GM13976 (cell line): ENCODE data around the gene RGP1.

Source experiments
- DNase-seq: peaks from one replicate; pipeline ENCODE4 v3.0.0; 2012; ENCODE audit warnings: low spot score
- in situ Hi-C: fragments of 300-500 bp; cut with MboI; formaldehyde crosslinking; loops from one replicate; pipeline ENCODE4 v1.12.0; 2022; ENCODE audit warnings: low sequenced_read_pairs, mixed read lengths, inconsistent platforms; ENCODE audit not compliant: unreplicated experiment
- TF ChIP-seq, protein P1 (sequence below): IDR thresholded peaks from 2 replicates; pipeline ENCODE4 v1.5.1; 2012; ENCODE audit warnings: borderline replicate concordance, mild to moderate bottlenecking; ENCODE audit not compliant: insufficient read depth; ENCODE audit errors: extremely low read depth, missing control alignments, control extremely low read depth

Gene RGP1

GRCh38 chr9:35755071-35755470 lies 6.0 kb downstream of the RGP1 start:
- in situ Hi-C loops = no loop called here
- TF ChIP-seq, protein P1, sequence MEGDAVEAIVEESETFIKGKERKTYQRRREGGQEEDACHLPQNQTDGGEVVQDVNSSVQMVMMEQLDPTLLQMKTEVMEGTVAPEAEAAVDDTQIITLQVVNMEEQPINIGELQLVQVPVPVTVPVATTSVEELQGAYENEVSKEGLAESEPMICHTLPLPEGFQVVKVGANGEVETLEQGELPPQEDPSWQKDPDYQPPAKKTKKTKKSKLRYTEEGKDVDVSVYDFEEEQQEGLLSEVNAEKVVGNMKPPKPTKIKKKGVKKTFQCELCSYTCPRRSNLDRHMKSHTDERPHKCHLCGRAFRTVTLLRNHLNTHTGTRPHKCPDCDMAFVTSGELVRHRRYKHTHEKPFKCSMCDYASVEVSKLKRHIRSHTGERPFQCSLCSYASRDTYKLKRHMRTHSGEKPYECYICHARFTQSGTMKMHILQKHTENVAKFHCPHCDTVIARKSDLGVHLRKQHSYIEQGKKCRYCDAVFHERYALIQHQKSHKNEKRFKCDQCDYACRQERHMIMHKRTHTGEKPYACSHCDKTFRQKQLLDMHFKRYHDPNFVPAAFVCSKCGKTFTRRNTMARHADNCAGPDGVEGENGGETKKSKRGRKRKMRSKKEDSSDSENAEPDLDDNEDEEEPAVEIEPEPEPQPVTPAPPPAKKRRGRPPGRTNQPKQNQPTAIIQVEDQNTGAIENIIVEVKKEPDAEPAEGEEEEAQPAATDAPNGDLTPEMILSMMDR = no peak
- DNase-seq = no peak

- TF ChIP-seq, protein P1 = peak; percentile 87
- peak; percentile 82 for DNase-seq
- in situ Hi-C loops = no loop called here
Observed at GRCh38 chr9:35756275-35757225, 7.5 kb downstream of the RGP1 start.

GRCh38 chr9:35757226-35757891 lies 8.3 kb downstream of the RGP1 start:
- peak; percentile 48 for DNase-seq
- TF ChIP-seq, protein P1 = no peak
- in situ Hi-C loops = no loop called here

DNA sequence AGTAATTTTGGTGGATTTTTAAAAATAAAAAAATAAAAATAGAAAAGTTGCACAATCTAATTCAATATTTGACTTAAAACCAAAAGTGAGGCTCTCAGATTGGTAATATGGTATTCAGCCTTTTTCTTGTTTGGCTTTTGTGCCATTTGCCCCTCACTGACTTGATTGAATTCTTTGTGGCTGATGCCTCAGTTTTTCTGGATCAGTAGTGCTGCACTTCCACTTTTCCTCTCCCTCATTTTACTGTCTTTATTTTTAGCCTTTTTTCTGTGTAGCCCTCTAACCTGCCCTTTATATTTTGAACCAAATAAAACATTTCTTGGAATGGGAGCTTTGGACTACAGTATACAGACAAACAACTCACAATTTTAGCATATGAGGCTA lies 8.8 kb downstream of the RGP1 start:
- in situ Hi-C loops = no loop called here
- DNase-seq = no peak
- TF ChIP-seq, protein P1 = no peak

DNA sequence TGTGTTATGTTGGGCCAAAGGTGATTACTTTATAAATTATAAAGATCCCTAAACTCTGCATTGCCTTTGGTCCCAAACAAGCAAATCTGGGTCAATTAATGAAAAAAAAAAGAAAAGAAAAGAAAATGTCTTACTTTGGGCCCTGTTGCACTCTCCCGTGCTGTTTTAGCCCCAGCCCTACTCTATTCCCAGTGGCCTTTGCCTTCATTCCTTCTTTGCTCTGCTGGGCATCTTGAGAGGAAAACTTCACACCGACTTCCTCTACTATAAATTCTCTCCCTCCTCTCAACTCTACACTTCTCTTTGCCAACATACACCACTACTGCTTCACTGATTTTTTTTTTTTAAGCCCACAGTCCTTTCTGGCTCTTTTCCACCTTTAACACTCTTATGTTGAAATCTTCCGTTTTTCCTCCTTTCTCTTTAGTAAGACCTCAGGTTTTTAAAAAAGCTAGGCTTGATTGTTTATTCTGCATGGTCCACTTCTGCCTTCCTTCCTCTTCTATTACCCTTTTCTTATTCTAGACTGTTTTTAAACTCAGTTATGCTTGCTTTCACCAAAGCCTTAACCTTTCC lies 9.5 kb downstream of the RGP1 start:
- DNase-seq = no peak
- in situ Hi-C loops = no loop called here
- TF ChIP-seq, protein P1 = no peak

- TF ChIP-seq, protein P1 = no peak
- no peak for DNase-seq
- in situ Hi-C loops = no loop called here
Observed at GRCh38 chr9:35759795-35760194, 10.7 kb downstream of the RGP1 start.
